Activated T-cell treated with anti-CD3 and anti-CD28 coated beads, Interleukin-2, amount 50 U/mL, for 24 hours (primary cell): ENCODE results near the gene ATP11A.

Source experiments
- DNase-seq: peaks from one replicate; pipeline ENCODE4 v3.0.0-alpha.2; 2020
- H3K27ac Mint-ChIP-seq: 2 replicates; pipeline ENCODE4 v1.8.0; 2020; ENCODE audit warnings: mild to moderate bottlenecking, mixed read lengths
- H3K27me3 Mint-ChIP-seq: 2 replicates; pipeline ENCODE4 v1.8.0; 2020; ENCODE audit warnings: mixed read lengths
- H3K36me3 Mint-ChIP-seq: 2 replicates; pipeline ENCODE4 v1.8.0; 2020; ENCODE audit warnings: low read depth, mixed read lengths
- H3K4me1 Mint-ChIP-seq: 2 replicates; pipeline ENCODE4 v1.8.0; 2020; ENCODE audit warnings: low read depth, mixed read lengths
- H3K4me3 Mint-ChIP-seq: 2 replicates; pipeline ENCODE4 v1.8.0; 2020; ENCODE audit warnings: mild to moderate bottlenecking, moderate library complexity, mixed read lengths
- H3K9me3 Mint-ChIP-seq: 2 replicates; pipeline ENCODE4 v1.8.0; 2020; ENCODE audit warnings: mixed read lengths

ATP11A gene

DNA sequence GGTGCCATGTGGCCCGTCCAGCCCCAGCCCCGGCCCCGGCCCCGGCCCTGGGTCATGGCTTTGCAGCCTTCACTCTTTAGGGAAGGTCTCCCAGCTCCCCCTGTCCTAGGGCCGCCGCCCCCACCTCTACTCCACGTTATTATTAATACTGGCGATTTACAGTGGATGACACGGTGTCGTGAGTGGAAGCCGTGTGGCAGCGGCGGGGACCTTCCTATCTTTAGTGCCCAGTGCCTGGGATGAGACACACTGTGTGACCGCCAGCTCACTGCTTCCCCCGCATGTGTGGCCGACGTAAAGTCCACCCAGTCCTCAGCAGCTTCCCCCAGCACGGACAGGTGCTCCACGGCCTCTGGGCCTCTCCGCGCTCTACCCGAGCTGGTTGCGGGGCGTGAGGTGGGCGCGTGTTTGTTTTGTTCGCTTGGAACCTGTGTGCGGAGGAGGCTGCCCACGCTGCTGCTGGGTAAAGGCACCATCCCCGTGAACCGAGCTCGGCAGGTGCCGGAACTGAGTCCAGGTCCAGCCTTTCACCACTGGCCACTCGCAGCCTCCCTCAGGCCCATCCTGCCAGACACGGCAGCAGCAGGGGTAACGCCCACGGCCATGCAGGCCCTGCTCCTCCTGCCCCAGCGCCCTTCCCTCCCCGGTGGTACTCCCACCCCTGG lies 208.2 kb downstream of the ATP11A start:
- H3K4me1 Mint-ChIP-seq: peaks cover 9% of the 10 kb centered on the region
- H3K27ac Mint-ChIP-seq: no peak overlapping the region
- no peaks in the 10 kb centered on the region for H3K9me3 Mint-ChIP-seq
- no peak for DNase-seq
- H3K4me3 Mint-ChIP-seq: no peak overlapping the region
- H3K27me3 Mint-ChIP-seq: peaks cover 18% of the 10 kb centered on the region
- no peaks in the 10 kb centered on the region for H3K36me3 Mint-ChIP-seq

DNA sequence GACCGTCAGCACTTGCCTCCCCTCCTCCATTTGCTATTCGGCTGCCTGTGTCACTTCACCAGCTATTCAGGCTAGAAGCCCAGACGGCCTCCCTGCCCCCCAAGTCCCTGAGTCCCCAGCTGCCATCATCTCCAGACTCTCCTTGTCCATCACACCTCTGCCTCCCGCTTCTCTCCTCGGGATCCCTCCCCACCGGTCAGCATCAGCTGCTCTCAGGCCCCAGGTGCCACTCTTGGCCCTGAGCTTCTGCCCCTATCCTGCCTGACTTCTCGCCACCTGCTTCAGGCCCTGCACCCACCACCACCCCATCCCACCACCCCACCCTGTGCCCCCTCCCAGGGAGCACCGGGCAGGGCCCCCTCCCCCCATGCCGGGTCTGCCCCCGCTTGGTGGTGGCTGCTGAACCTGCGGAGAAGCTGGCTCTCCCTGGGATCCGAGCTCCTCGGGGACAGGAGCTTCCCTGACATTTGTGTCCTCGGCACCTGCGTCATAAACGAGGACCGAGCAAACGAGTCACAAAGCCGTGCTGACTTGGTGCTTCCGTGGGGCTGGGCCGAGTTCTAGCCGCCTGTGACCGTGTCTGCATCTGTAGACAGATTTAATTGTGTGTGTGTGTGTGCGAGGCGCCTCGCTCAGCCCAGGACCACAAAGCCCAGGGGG lies 208.9 kb downstream of the ATP11A start:
- Mint-ChIP-seq H3K36me3 (no peaks in the 10 kb centered on the region), H3K27ac (no peak overlapping the region), H3K4me1 (peaks cover 4% of the 10 kb centered on the region), H3K9me3 (no peaks in the 10 kb centered on the region), H3K27me3 (peaks cover 13% of the 10 kb centered on the region), H3K4me3 (no peak overlapping the region)
- DNase-seq: no peak

DNA sequence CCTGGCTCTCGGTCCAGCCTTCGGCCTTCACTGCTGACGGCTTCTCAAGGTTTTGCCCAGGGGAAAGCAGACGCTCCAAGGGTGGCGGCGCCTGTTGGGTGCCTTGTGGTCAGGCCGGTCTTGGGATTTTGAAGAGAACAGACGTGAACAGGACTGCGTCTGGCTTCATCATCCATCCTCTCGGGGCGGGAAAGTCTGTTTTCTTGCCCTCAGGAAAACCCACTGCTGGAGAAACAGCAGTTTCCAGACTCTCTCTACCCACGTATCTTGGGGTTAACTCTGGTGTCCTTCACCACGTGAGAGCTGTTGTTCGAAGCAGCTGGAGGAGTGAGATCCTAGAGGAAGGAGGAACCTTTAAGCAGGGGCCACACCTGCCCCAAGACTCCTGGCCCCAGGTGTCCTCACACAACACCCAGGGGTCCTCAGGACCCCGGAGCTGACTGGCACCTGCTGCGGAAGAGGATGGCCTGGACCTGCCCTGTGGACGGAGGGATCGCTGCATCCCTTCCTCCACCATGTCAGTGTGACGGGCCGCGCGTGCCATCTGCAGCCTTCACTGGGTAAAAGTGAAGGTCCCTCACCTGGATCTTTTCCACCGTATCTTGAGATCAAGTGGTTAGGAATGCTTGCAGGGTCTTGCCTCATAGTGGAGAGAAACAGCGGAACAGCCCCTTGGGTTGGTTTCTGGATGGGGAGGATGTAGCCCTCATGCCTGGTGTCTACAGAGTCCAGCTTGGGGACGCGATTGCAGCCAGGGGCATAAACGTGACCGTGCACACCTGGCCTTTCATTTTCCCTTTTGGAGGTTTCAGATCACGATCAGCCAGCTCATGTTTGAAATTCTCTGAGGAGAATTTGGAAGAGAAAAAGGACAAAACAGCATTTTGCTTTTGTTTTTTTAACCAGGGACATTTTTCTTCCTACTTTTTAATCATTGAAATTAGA lies 209.7 kb downstream of the ATP11A start:
- Mint-ChIP-seq H3K9me3 (no peaks in the 10 kb centered on the region), H3K4me3 (no peak overlapping the region), H3K36me3 (no peaks in the 10 kb centered on the region), H3K27ac (no peak overlapping the region), H3K27me3 (peaks cover 13% of the 10 kb centered on the region), H3K4me1 (peaks cover 4% of the 10 kb centered on the region)
- DNase-seq: no peak

GRCh38 chr13:112900226-112900600 lies 210.4 kb downstream of the ATP11A start:
- Mint-ChIP-seq H3K36me3 (no peaks in the 10 kb centered on the region), H3K4me3 (no peak overlapping the region), H3K27me3 (peaks cover 12% of the 10 kb centered on the region), H3K9me3 (peaks cover 4% of the 10 kb centered on the region), H3K27ac (no peak overlapping the region), H3K4me1 (peaks cover 2% of the 10 kb centered on the region)
- DNase-seq: no peak

- no peaks in the 10 kb centered on the region for H3K36me3 Mint-ChIP-seq
- no peaks in the 10 kb centered on the region for H3K4me1 Mint-ChIP-seq
- H3K9me3 Mint-ChIP-seq: peaks cover 6% of the 10 kb centered on the region
- no peak overlapping the region for H3K27ac Mint-ChIP-seq
- H3K27me3 Mint-ChIP-seq: peaks cover 9% of the 10 kb centered on the region
- DNase-seq: no peak
- no peak overlapping the region for H3K4me3 Mint-ChIP-seq
Observed at GRCh38 chr13:112900691-112901091, 210.9 kb downstream of the ATP11A start.

DNA sequence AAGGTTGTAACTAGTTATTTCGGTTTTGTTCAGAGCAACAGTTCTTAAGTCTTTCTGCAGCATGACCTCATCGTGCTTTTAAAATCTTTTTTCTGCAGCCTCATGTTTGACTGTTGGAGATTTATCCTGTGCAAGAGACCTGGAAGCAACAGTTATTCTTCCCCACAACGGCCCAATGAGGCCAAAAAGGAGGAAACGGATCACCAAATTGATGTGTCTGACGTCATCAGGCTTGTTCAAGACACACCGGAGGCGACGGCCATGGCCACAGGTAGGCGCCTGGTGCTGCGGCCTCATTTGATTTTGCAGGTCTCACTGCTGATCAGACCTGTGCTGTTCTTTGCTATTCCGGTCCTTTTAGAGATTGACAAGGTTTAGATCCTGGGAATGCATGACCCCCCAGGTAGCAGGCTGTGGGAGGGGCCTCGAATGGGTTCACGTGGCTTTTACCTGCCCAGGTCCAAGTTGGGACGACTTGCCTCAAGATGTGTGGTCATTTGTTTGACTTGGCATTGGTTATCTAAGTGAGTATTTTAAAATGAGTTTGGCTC lies 212.3 kb downstream of the ATP11A start:
- H3K4me1 Mint-ChIP-seq: no peaks in the 10 kb centered on the region
- DNase-seq: no peak
- no peaks in the 10 kb centered on the region for H3K27me3 Mint-ChIP-seq
- no peaks in the 10 kb centered on the region for H3K36me3 Mint-ChIP-seq
- H3K4me3 Mint-ChIP-seq: no peak overlapping the region
- peaks cover 6% of the 10 kb centered on the region for H3K9me3 Mint-ChIP-seq
- no peak overlapping the region for H3K27ac Mint-ChIP-seq

DNA sequence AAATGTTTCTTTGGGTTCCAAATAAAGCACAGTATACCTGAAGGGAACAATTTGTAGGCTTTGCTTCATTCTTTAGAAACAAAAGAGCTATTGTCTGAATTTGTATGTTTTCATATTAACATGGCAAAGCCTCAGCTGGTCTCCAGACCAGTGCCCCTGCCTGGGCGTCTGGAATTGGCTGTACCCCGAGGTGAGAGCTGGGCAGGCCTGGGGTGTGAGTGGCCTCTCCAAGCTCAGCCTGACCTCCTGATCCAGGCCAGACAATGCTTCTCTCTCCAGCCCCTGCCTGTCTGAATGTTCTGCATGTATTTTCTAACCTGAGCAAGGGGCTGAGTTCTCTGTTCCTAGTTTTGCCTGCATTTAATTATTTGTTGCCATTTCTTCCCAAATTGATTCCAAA lies 212.8 kb downstream of the ATP11A start:
- no peaks in the 10 kb centered on the region for H3K4me1 Mint-ChIP-seq
- no peak overlapping the region for H3K4me3 Mint-ChIP-seq
- no peaks in the 10 kb centered on the region for H3K36me3 Mint-ChIP-seq
- DNase-seq: no peak
- peaks cover 6% of the 10 kb centered on the region for H3K9me3 Mint-ChIP-seq
- H3K27ac Mint-ChIP-seq: no peak overlapping the region
- H3K27me3 Mint-ChIP-seq: no peaks in the 10 kb centered on the region

- Mint-ChIP-seq H3K4me3 (no peak overlapping the region), H3K9me3 (peaks cover 6% of the 10 kb centered on the region), H3K27ac (no peak overlapping the region), H3K4me1 (no peaks in the 10 kb centered on the region), H3K27me3 (no peaks in the 10 kb centered on the region), H3K36me3 (no peaks in the 10 kb centered on the region)
- no peak for DNase-seq
Observed at GRCh38 chr13:112903071-112903577, 213.3 kb downstream of the ATP11A start.

DNA sequence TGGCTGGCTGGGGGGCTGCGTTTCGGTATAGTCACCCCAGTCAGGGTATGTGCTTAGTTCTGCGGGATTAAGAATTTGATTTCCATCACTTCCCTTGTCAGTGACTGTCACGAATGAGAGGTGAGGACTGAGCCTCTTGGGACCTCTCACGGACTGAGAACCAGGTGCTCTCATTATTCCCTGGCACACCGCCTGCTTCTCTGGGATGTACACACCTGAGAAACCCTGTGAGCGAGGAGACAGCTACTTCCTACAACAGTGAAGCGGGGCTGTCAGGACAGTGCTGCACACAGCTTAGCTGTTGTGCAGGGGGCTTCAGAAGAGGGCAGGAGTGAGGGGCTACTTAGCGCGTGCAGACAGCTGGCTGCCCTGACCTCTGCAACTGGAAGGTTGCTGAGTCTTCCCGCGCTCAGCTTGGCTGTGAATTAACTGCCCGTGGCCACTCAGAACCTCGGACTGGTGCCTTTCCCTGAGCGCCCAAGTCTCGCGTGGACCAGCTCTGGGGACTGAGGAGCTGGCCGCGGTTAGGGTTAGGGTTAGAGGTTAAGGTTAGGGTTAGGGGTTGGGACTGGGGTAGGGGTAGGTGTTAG lies 213.9 kb downstream of the ATP11A start:
- no peaks in the 10 kb centered on the region for H3K36me3 Mint-ChIP-seq
- H3K27me3 Mint-ChIP-seq: no peaks in the 10 kb centered on the region
- peaks cover 6% of the 10 kb centered on the region for H3K9me3 Mint-ChIP-seq

GRCh38 chr13:112904436-112904960 lies 214.7 kb downstream of the ATP11A start:
- H3K4me1 Mint-ChIP-seq: no peaks in the 10 kb centered on the region

More for the DNA sequence above, 213.9 kb downstream of the ATP11A start:
- DNase-seq: no peak
- H3K4me1 Mint-ChIP-seq: no peaks in the 10 kb centered on the region
- no peak overlapping the region for H3K4me3 Mint-ChIP-seq
- no peak overlapping the region for H3K27ac Mint-ChIP-seq

DNA sequence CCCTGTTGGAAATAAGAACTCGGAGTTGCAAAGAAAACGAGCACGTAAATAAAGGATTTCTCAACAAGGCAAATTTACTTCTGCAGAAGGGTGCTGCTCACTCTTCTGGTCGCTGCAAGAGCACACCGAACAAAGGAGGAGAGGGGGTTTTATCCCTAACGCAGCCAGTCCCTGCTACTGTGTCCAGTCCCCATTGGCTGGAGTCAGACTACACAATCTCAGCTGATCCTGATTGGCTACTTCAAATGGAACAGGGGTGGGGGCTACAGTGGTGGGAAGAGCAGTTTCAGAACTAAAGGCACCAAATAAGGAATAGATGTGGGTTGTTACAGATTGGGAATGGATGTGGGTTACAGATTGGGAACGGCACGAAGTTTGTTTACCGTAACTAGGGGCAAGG lies 215.2 kb downstream of the ATP11A start:
- no peak overlapping the region for H3K4me3 Mint-ChIP-seq
- H3K27ac Mint-ChIP-seq: no peak overlapping the region
- H3K9me3 Mint-ChIP-seq: peaks cover 6% of the 10 kb centered on the region
- H3K36me3 Mint-ChIP-seq: no peaks in the 10 kb centered on the region
- DNase-seq: no peak
- peaks cover 2% of the 10 kb centered on the region for H3K27me3 Mint-ChIP-seq
- H3K4me1 Mint-ChIP-seq: no peaks in the 10 kb centered on the region

More at GRCh38 chr13:112904436-112904960, 214.7 kb downstream of the ATP11A start:
- H3K4me3 Mint-ChIP-seq: no peak overlapping the region
- no peak for DNase-seq
- no peak overlapping the region for H3K27ac Mint-ChIP-seq
- H3K27me3 Mint-ChIP-seq: peaks cover 2% of the 10 kb centered on the region
- H3K9me3 Mint-ChIP-seq: peaks cover 6% of the 10 kb centered on the region
- H3K36me3 Mint-ChIP-seq: no peaks in the 10 kb centered on the region

- Mint-ChIP-seq H3K27ac (no peak overlapping the region), H3K9me3 (peaks cover 6% of the 10 kb centered on the region), H3K4me3 (no peak overlapping the region), H3K36me3 (no peaks in the 10 kb centered on the region), H3K4me1 (no peaks in the 10 kb centered on the region), H3K27me3 (peaks cover 2% of the 10 kb centered on the region)
- no peak for DNase-seq
Observed at GRCh38 chr13:112905619-112905989, 215.8 kb downstream of the ATP11A start.

DNA sequence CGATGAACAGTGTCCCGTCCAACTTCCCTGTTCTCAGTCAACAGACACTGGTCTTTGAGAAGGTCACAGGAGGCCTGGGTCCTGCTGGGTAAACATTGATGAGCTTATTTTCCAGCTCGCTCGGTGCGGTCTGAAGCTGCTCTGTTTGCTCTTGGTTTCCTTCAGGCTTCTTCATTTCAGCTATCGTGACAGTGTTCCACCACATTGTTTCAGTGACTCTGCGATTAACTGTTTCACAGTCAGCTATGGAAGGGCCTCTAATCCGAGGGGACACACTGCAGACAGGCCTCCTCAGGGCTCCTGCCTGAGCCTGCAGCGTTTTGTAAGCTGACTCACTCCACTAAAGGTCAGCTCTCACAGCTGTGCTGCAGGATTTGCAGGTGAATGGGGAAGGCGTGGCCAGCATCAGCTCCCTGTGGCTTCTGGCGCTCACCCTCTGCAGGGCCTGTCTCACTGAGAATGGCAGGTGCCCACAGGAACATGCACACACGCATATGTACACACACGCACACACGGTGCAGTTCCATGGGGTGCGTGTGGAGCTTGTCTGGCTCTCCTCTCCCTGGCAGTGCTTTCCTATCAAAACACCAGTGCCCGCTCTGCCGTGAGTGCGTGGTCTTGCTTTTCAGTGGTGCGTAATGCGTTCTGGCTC lies 216.3 kb downstream of the ATP11A start:
- Mint-ChIP-seq H3K4me3 (no peak overlapping the region), H3K27ac (no peak overlapping the region), H3K4me1 (no peaks in the 10 kb centered on the region), H3K27me3 (peaks cover 2% of the 10 kb centered on the region), H3K36me3 (no peaks in the 10 kb centered on the region), H3K9me3 (peaks cover 6% of the 10 kb centered on the region)
- DNase-seq: no peak
